Measurements from ENCODE around the gene CCDC93.

- no peak for TF ChIP-seq CTCF (IDR thresholded peaks at IDR 0.05)
- no peak for TF ChIP-seq POLR2A (IDR thresholded peaks at IDR 0.05)
Measured at GRCh38 chr2:118048401-118048800, 34.5 kb upstream of the CCDC93 start.

All from vagina (tissue), 2 donors.